ENCODE results near the gene DIO2.

DIO2 gene

GRCh38 chr14:80211153-80212022, at the start of gene DIO2:
TSS of gene DIO2 (minus strand) at chr14:80211504. CDS start at chr14:80211472, 32 bp downstream.
- DNase-seq (ENCODE audit: low spot score) = peak; percentile 41

GRCh38 chr14:80260645-80261044, 49.3 kb upstream of the DIO2 start:
- DNase-seq (ENCODE audit: low spot score) = no peak

- no peak for DNase-seq (ENCODE audit: low spot score)
Measured at GRCh38 chr14:80239631-80240030, 28.3 kb upstream of the DIO2 start.

- no peak for DNase-seq (ENCODE audit: low spot score)
Measured at GRCh38 chr14:80237143-80237542, 25.8 kb upstream of the DIO2 start.

GRCh38 chr14:80233470-80234089, 22.3 kb upstream of the DIO2 start:
- no peak for DNase-seq (ENCODE audit: low spot score)

GRCh38 chr14:80231702-80232101, 20.4 kb upstream of the DIO2 start:
- DNase-seq (ENCODE audit: low spot score) = no peak

- no peak for DNase-seq (ENCODE audit: low spot score)
Measured at GRCh38 chr14:80223696-80224465, 12.6 kb upstream of the DIO2 start.

- no peak for DNase-seq (ENCODE audit: low spot score)
Measured at GRCh38 chr14:80216818-80217217, 5.5 kb upstream of the DIO2 start.

GRCh38 chr14:80215756-80216581, 4.7 kb upstream of the DIO2 start:
- DNase-seq (ENCODE audit: low spot score) = no peak

- DNase-seq (ENCODE audit: low spot score) = no peak
Measured at GRCh38 chr14:80215081-80215480, 3.8 kb upstream of the DIO2 start.

GRCh38 chr14:80213602-80214001, 2.3 kb upstream of the DIO2 start:
- DNase-seq (ENCODE audit: low spot score) = peak; percentile 66

GRCh38 chr14:80212023-80212397, 706 bp upstream of the DIO2 start:
- peak; percentile 63 for DNase-seq (ENCODE audit: low spot score)

GRCh38 chr14:80208461-80208860, 2.8 kb downstream of the DIO2 start:
- no peak for DNase-seq (ENCODE audit: low spot score)

GRCh38 chr14:80206351-80207080, 4.8 kb downstream of the DIO2 start:
- DNase-seq (ENCODE audit: low spot score) = no peak

GRCh38 chr14:80202888-80203562, 8.3 kb downstream of the DIO2 start:
- no peak for DNase-seq (ENCODE audit: low spot score)

GRCh38 chr14:80200093-80200492, 11.2 kb downstream of the DIO2 start:
- DNase-seq (ENCODE audit: low spot score) = no peak

GRCh38 chr14:80188571-80188970, 22.7 kb downstream of the DIO2 start:
- no peak for DNase-seq (ENCODE audit: low spot score)

- no peak for DNase-seq (ENCODE audit: low spot score)
Measured at GRCh38 chr14:80186301-80186800, 25.0 kb downstream of the DIO2 start.

GRCh38 chr14:80176893-80177292, 34.4 kb downstream of the DIO2 start:
- DNase-seq (ENCODE audit: low spot score) = no peak

- no peak for DNase-seq (ENCODE audit: low spot score)
Measured at GRCh38 chr14:80172375-80173051, 38.8 kb downstream of the DIO2 start.
